Nephron progenitor cell (in vitro differentiated cells): ENCODE measurements around the gene LASP1NB.
A peak's percentile ranks its signal among the peaks of the same experiment; 100 is the strongest.
"Not testable (repeated sequence)": the region's sequence is repeated elsewhere in the genome, so short reads cannot be mapped to it uniquely, and the experiment has no call there.

Experiments used
- DNase-seq: peaks from one replicate; pipeline ENCODE4 v3.0.0; 2021
- H3K27ac Mint-ChIP-seq: 2 replicates; pipeline ENCODE4 v1.8.0; 2021; ENCODE audit warnings: mild to moderate bottlenecking, moderate library complexity, mixed read lengths
- H3K27me3 Mint-ChIP-seq: 2 replicates; pipeline ENCODE4 v1.8.0; 2021; ENCODE audit warnings: mild to moderate bottlenecking, low read depth, mixed read lengths; ENCODE audit not compliant: poor library complexity
- H3K36me3 Mint-ChIP-seq: 2 replicates; pipeline ENCODE4 v1.8.0; 2021; ENCODE audit warnings: low read depth, mixed read lengths
- H3K4me1 Mint-ChIP-seq: 2 replicates; pipeline ENCODE4 v1.8.0; 2021; ENCODE audit warnings: mixed read lengths
- H3K4me3 Mint-ChIP-seq: 2 replicates; pipeline ENCODE4 v1.8.0; 2021; ENCODE audit warnings: mild to moderate bottlenecking, moderate library complexity, mixed read lengths
- H3K9me3 Mint-ChIP-seq: 2 replicates; pipeline ENCODE4 v1.8.0; 2021; ENCODE audit warnings: mild to moderate bottlenecking, moderate library complexity, mixed read lengths
- TF ChIP-seq, protein P1 (sequence below): fragments of 200-600 bp; sonication (generic); IDR thresholded peaks from 2 replicates; pipeline ENCODE4 v1.5.0; 2021; ENCODE audit warnings: antibody characterized with exemption

Gene LASP1NB

GRCh38 chr17:38919316-38920078 lies 5.9 kb upstream of the LASP1NB start:
- peaks cover 32% of the 10 kb centered on the region for H3K36me3 Mint-ChIP-seq
- TF ChIP-seq, protein P1, sequence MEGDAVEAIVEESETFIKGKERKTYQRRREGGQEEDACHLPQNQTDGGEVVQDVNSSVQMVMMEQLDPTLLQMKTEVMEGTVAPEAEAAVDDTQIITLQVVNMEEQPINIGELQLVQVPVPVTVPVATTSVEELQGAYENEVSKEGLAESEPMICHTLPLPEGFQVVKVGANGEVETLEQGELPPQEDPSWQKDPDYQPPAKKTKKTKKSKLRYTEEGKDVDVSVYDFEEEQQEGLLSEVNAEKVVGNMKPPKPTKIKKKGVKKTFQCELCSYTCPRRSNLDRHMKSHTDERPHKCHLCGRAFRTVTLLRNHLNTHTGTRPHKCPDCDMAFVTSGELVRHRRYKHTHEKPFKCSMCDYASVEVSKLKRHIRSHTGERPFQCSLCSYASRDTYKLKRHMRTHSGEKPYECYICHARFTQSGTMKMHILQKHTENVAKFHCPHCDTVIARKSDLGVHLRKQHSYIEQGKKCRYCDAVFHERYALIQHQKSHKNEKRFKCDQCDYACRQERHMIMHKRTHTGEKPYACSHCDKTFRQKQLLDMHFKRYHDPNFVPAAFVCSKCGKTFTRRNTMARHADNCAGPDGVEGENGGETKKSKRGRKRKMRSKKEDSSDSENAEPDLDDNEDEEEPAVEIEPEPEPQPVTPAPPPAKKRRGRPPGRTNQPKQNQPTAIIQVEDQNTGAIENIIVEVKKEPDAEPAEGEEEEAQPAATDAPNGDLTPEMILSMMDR: no peak
- no peaks in the 10 kb centered on the region for H3K27me3 Mint-ChIP-seq
- peaks cover 35% of the 10 kb centered on the region for H3K4me1 Mint-ChIP-seq
- H3K27ac Mint-ChIP-seq: no peak overlapping the region
- DNase-seq: no peak
- H3K4me3 Mint-ChIP-seq: no peak overlapping the region
- H3K9me3 Mint-ChIP-seq: no peaks in the 10 kb centered on the region

- Mint-ChIP-seq H3K27ac (peak overlapping the region; percentile 83), H3K4me3 (no peak overlapping the region)
- DNase-seq: no peak
Measured at GRCh38 chr17:38920374-38921291, 4.8 kb upstream of the LASP1NB start.

GRCh38 chr17:38921756-38922411 lies 3.5 kb upstream of the LASP1NB start:
- no peak for DNase-seq
- H3K4me1 Mint-ChIP-seq: peaks cover 50% of the 10 kb centered on the region

More at GRCh38 chr17:38920374-38921291, 4.8 kb upstream of the LASP1NB start:
- H3K36me3 Mint-ChIP-seq: peaks cover 29% of the 10 kb centered on the region
- H3K4me1 Mint-ChIP-seq: peaks cover 40% of the 10 kb centered on the region
- TF ChIP-seq, protein P1: no peak
- H3K9me3 Mint-ChIP-seq: no peaks in the 10 kb centered on the region
- H3K27me3 Mint-ChIP-seq: no peaks in the 10 kb centered on the region

GRCh38 chr17:38922538-38923297 lies 2.7 kb upstream of the LASP1NB start:
- H3K4me1 Mint-ChIP-seq: peaks cover 48% of the 10 kb centered on the region
- TF ChIP-seq, protein P1: no peak
- no peaks in the 10 kb centered on the region for H3K27me3 Mint-ChIP-seq
- no peaks in the 10 kb centered on the region for H3K9me3 Mint-ChIP-seq
- no peak overlapping the region for H3K4me3 Mint-ChIP-seq
- DNase-seq: no peak
- H3K27ac Mint-ChIP-seq: peak overlapping the region; percentile 36
- peaks cover 14% of the 10 kb centered on the region for H3K36me3 Mint-ChIP-seq

More at GRCh38 chr17:38921756-38922411, 3.5 kb upstream of the LASP1NB start:
- no peak overlapping the region for H3K4me3 Mint-ChIP-seq
- peak overlapping the region; percentile 68 for H3K27ac Mint-ChIP-seq
- TF ChIP-seq, protein P1: no peak
- H3K27me3 Mint-ChIP-seq: no peaks in the 10 kb centered on the region
- peaks cover 20% of the 10 kb centered on the region for H3K36me3 Mint-ChIP-seq
- H3K9me3 Mint-ChIP-seq: no peaks in the 10 kb centered on the region

GRCh38 chr17:38926293-38927070 lies 1.1 kb downstream of the LASP1NB start:
- H3K9me3 Mint-ChIP-seq: peaks cover 6% of the 10 kb centered on the region
- peaks cover 30% of the 10 kb centered on the region for H3K4me1 Mint-ChIP-seq
- no peak for DNase-seq
- TF ChIP-seq, protein P1: no peak
- H3K36me3 Mint-ChIP-seq: no peaks in the 10 kb centered on the region
- peak overlapping the region; percentile 80 for H3K4me3 Mint-ChIP-seq
- H3K27me3 Mint-ChIP-seq: peaks cover 1% of the 10 kb centered on the region
- H3K27ac Mint-ChIP-seq: no peak overlapping the region

- not testable (repeated sequence) for H3K36me3 Mint-ChIP-seq, H3K4me3 Mint-ChIP-seq, DNase-seq, H3K27ac Mint-ChIP-seq, H3K27me3 Mint-ChIP-seq, H3K9me3 Mint-ChIP-seq
- peaks cover 12% of the 10 kb centered on the region for H3K4me1 Mint-ChIP-seq
Measured at GRCh38 chr17:38930782-38931181, 5.4 kb downstream of the LASP1NB start.

DNA sequence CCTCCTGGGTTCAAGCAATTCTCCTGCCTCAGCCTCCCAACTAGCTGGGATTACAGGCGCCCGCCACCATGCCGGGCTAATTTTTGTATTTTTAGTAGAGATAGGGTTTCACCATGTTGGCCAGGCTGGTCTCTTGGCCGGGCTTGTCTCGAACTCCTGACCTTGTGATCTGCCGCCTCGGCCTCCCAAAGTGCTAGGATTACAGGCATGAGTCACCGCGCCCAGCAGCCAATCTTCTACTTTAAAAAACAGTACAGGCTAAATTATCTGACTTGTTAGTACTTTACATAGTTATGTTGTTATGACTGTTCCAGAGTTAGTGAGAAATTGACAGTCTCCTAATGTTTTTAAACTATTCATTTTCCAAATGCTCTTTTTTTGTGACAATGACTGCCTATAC lies 8.5 kb downstream of the LASP1NB start:
- H3K4me3 Mint-ChIP-seq, H3K27ac Mint-ChIP-seq, H3K36me3 Mint-ChIP-seq, DNase-seq, H3K4me1 Mint-ChIP-seq, H3K9me3 Mint-ChIP-seq: not testable (repeated sequence)
- H3K27me3 Mint-ChIP-seq: peaks cover 13% of the 10 kb centered on the region
